ENCODE results near the gene DVL2. TPM values are rescaled to one million over a fixed set of nuclear protein-coding genes. Genes with fewer than 3 reads are reported as not detected.

Gene DVL2
- total and polyA plus RNA-seq, 4 donors, result 22.2 to 57.5 (median 35.2) TPM

- DNase-seq, result peak in 2 of 3 donors; percentile 54 to 57
- Histone ChIP-seq H3K27me3 (ENCODE audit: control insufficient read depth in 3 of 3, insufficient read depth in 3 of 3, low read length in 2 of 3) (no peaks in the 10 kb centered on the region), H3K27ac (ENCODE audit: low read depth in 1 of 2, low read length in 1 of 2) (no peak overlapping the region), H3K36me3 (ENCODE audit: control insufficient read depth in 4 of 4, insufficient read depth in 4 of 4, low read length in 4 of 4) (peaks cover 0 to 15% (median 6%) of the 10 kb centered on the region in 4 donors), H3K9me3 (ENCODE audit: control insufficient read depth in 4 of 4, insufficient read depth in 3 of 4, low read length in 3 of 4) (no peaks in the 10 kb centered on the region), H3K9ac (ENCODE audit: insufficient read depth in 1 of 2, low read length in 2 of 2) (peak overlapping the region in 1 of 2 donors; percentile 7), H3K4me3 (no peak overlapping the region), H3K4me1 (ENCODE audit: control insufficient read depth in 5 of 5, insufficient read depth in 5 of 5, low read length in 5 of 5) (peaks cover 0 to 17% (median 6%) of the 10 kb centered on the region in 5 donors)
- ATAC-seq (ENCODE audit: insufficient read depth, low FRiP score), result no peak
- WGBS, 2 donors, result 72 to 89% methylated on average over 15 of the region's 15 CpGs
- TF ChIP-seq CTCF (IDR thresholded peaks at IDR 0.05; ENCODE audit: control extremely low read depth, extremely low read depth), result no peak
These were observed 30.0 kb downstream of the DVL2 start for GRCh38 chr17:7204336-7204735.

- 90 to 92% methylated on average over 16 of the region's 16 CpGs for WGBS, 2 donors
- no peak overlapping the region for H3K4me3 ChIP-seq
- H3K9ac ChIP-seq (ENCODE audit: insufficient read depth in 1 of 2, low read length in 2 of 2), result no peak overlapping the region
- H3K4me1 ChIP-seq (ENCODE audit: control insufficient read depth in 5 of 5, insufficient read depth in 5 of 5, low read length in 5 of 5), result peaks cover 0 to 12% (median 6%) of the 10 kb centered on the region in 5 donors
- no peak for TF ChIP-seq CTCF (IDR thresholded peaks at IDR 0.05; ENCODE audit: control extremely low read depth, extremely low read depth)
- peaks cover 0 to 15% (median 6%) of the 10 kb centered on the region in 4 donors for H3K36me3 ChIP-seq (ENCODE audit: control insufficient read depth in 4 of 4, insufficient read depth in 4 of 4, low read length in 4 of 4)
- H3K27me3 ChIP-seq (ENCODE audit: control insufficient read depth in 3 of 3, insufficient read depth in 3 of 3, low read length in 2 of 3), result no peaks in the 10 kb centered on the region
- H3K9me3 ChIP-seq (ENCODE audit: control insufficient read depth in 4 of 4, insufficient read depth in 3 of 4, low read length in 3 of 4), result no peaks in the 10 kb centered on the region
- no peak for ATAC-seq (ENCODE audit: insufficient read depth, low FRiP score)
- DNase-seq, result no peak
- no peak overlapping the region for H3K27ac ChIP-seq (ENCODE audit: low read depth in 1 of 2, low read length in 1 of 2)
These were observed 30.9 kb downstream of the DVL2 start for GRCh38 chr17:7203391-7203790.

- 91 to 96% methylated on average over 22 of the region's 22 CpGs for WGBS, 2 donors
- ATAC-seq (ENCODE audit: insufficient read depth, low FRiP score), result no peak
- H3K9me3 ChIP-seq (ENCODE audit: control insufficient read depth in 4 of 4, insufficient read depth in 3 of 4, low read length in 3 of 4), result no peaks in the 10 kb centered on the region
These were observed 37.5 kb downstream of the DVL2 start for GRCh38 chr17:7196651-7197401.

More at GRCh38 chr17:7196651-7197401, 37.5 kb downstream of the DVL2 start:
- Histone ChIP-seq H3K9ac (ENCODE audit: insufficient read depth in 1 of 2, low read length in 2 of 2) (no peak overlapping the region), H3K4me1 (ENCODE audit: control insufficient read depth in 5 of 5, insufficient read depth in 5 of 5, low read length in 5 of 5) (no peaks in the 10 kb centered on the region), H3K36me3 (ENCODE audit: control insufficient read depth in 4 of 4, insufficient read depth in 4 of 4, low read length in 4 of 4) (peaks cover 0 to 41% (median 29%) of the 10 kb centered on the region in 4 donors), H3K27ac (ENCODE audit: low read depth in 1 of 2, low read length in 1 of 2) (no peak overlapping the region), H3K27me3 (ENCODE audit: control insufficient read depth in 3 of 3, insufficient read depth in 3 of 3, low read length in 2 of 3) (no peaks in the 10 kb centered on the region), H3K4me3 (no peak overlapping the region)
- DNase-seq, result no peak
- TF ChIP-seq CTCF (IDR thresholded peaks at IDR 0.05; ENCODE audit: control extremely low read depth, extremely low read depth), result no peak

Data from lung (tissue), 12 donors.